Left ventricle myocardium inferior (tissue), 1 donor: ENCODE results near the gene IFNA14. TPM values are rescaled to one million over a fixed set of nuclear protein-coding genes. Genes with fewer than 3 reads are reported as not detected.

ENCODE experiments used
- DNase-seq: peaks from one replicate; pipeline ENCODE4 v3.0.0-alpha.2; 2020
- H3K27ac ChIP-seq: fragments of 200-600 bp; replicated peaks from 2 replicates; pipeline ENCODE4 v1.8.0; 2021
- H3K27me3 ChIP-seq: fragments of 200-600 bp; 2 replicates; pipeline ENCODE4 v1.8.0; 2021; ENCODE audit warnings: low read depth
- H3K36me3 ChIP-seq: fragments of 200-600 bp; 2 replicates; pipeline ENCODE4 v1.8.0; 2021
- H3K4me1 ChIP-seq: fragments of 200-600 bp; 2 replicates; pipeline ENCODE4 v1.8.0; 2021
- H3K4me3 ChIP-seq: fragments of 200-600 bp; 2 replicates; pipeline ENCODE4 v1.8.0; 2021; ENCODE audit warnings: mild to moderate bottlenecking, moderate library complexity
- H3K9me3 ChIP-seq: fragments of 200-600 bp; replicated peaks from 2 replicates; pipeline ENCODE4 v1.8.0; 2021
- intact Hi-C: fragments of 100-400 bp; cut with micrococcal nuclease; formaldehyde crosslinking; loops from one replicate; pipeline ENCODE4 v1.11.0; 2022
- long read RNA-seq: library from polyadenylated mRNA; unstranded; transcript quantifications from one replicate; pipeline ENCODE4 v2.0.0, GENCODE V29; 2021
- total RNA-seq: library from RNA; stranded (reverse); fragmentation: NEBNext Ultra II Directional; extraction: Animal tissue kit (Norgen Biotek cat#: 25700); gene quantifications from one replicate; pipeline ENCODE4 v1.2.1, GENCODE V29; 2021
- TF ChIP-seq, protein P1 (sequence below): fragments of 200-600 bp; IDR thresholded peaks from 2 replicates; pipeline ENCODE4 v1.8.0; 2021; ENCODE audit warnings: antibody characterized with exemption, mild to moderate bottlenecking, borderline replicate concordance
- donor health status: DM: no; HTN: yes; CAD: no; lungs with severe emphysema.

The IFNA14 gene
- not detected for total RNA-seq
- long read RNA-seq: 0 reads

DNA sequence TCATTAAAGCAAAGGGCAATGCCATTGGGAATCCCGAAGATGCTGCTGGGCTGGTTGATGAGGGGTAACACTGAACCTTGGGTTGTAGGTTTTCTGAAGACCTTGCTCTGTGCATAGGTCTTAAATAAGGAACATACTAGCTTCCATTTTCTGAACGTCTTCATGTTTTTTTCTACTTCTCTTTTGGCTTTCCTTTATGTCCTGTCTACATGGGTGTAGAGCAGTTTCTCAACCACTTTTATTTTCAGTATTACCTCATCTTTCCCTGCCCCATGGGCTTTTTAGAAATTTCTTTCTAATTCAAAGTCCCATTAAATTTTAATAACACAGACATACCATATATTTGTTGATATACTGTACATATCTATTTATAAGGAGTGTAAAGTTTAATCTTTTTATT, at the start of gene IFNA14:
TSS of gene IFNA14 (minus strand) at position 95 of the 400 bp plus-strand sequence. CDS start at position 25, 70 bp downstream.
- H3K9me3 ChIP-seq: no peaks in the 10 kb centered on the region
- H3K27me3 ChIP-seq: peaks cover 34% of the 10 kb centered on the region
- intact Hi-C loops: no loop called here
- no peaks in the 10 kb centered on the region for H3K4me1 ChIP-seq
- TF ChIP-seq, protein P1, sequence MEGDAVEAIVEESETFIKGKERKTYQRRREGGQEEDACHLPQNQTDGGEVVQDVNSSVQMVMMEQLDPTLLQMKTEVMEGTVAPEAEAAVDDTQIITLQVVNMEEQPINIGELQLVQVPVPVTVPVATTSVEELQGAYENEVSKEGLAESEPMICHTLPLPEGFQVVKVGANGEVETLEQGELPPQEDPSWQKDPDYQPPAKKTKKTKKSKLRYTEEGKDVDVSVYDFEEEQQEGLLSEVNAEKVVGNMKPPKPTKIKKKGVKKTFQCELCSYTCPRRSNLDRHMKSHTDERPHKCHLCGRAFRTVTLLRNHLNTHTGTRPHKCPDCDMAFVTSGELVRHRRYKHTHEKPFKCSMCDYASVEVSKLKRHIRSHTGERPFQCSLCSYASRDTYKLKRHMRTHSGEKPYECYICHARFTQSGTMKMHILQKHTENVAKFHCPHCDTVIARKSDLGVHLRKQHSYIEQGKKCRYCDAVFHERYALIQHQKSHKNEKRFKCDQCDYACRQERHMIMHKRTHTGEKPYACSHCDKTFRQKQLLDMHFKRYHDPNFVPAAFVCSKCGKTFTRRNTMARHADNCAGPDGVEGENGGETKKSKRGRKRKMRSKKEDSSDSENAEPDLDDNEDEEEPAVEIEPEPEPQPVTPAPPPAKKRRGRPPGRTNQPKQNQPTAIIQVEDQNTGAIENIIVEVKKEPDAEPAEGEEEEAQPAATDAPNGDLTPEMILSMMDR: no peak
- DNase-seq: no peak
- H3K4me3 ChIP-seq: no peak within 1 kb of the TSS
- no peaks in the 10 kb centered on the region for H3K36me3 ChIP-seq
- no peak within 1 kb of the TSS for H3K27ac ChIP-seq

DNA sequence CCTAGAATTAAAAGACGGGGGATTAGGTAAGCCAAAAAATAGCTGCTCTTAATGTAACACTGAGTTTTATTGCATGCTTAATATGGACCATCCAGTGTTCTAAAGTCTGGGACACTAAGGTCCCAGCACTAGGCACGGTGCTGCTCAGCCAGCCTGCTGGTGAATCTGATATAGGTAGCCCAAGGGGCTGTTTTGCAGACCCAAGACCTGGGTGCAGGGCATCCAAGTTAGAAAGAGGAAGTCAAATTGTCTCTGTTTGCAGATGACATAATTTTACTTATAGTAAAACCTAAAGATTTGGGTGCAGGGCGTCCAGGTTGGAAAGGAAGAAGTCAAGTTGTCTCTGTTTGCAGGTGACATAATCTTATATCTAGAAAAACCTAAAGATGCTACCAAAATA, 47.5 kb upstream of the IFNA14 start:
- TF ChIP-seq, protein P1: no peak

DNA sequence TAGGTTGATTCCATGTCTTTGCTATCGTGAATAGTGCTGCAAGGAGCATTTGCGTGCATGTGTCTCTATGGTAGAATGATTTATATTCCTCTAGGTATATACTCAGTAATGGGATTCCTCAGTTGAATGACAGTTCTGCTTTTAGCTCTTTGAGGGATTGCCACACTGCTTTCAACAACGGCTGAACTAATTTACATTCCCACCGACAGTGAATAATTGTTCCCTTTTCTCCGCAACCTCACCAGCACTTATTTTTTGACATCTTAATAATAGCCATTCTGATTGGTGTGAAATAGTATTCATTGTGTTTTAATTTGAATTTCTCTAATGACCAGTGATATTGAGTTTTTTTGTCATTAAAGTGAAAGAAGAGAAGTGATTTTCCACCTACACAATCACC, 46.9 kb upstream of the IFNA14 start:
- DNase-seq: no peak
- H3K9me3 ChIP-seq: peaks cover 5% of the 10 kb centered on the region
- H3K4me1 ChIP-seq: no peaks in the 10 kb centered on the region
- TF ChIP-seq, protein P1: no peak
- intact Hi-C loops: no loop called here
- H3K36me3 ChIP-seq: no peaks in the 10 kb centered on the region
- no peak overlapping the region for H3K27ac ChIP-seq
- peaks cover 13% of the 10 kb centered on the region for H3K27me3 ChIP-seq
- H3K4me3 ChIP-seq: no peak overlapping the region

More for the DNA sequence above, 47.5 kb upstream of the IFNA14 start:
- Histone ChIP-seq H3K27me3 (peaks cover 19% of the 10 kb centered on the region), H3K27ac (no peak overlapping the region), H3K9me3 (peaks cover 5% of the 10 kb centered on the region), H3K4me1 (no peaks in the 10 kb centered on the region), H3K4me3 (no peak overlapping the region), H3K36me3 (no peaks in the 10 kb centered on the region)
- intact Hi-C loops: no loop called here
- DNase-seq: no peak

DNA sequence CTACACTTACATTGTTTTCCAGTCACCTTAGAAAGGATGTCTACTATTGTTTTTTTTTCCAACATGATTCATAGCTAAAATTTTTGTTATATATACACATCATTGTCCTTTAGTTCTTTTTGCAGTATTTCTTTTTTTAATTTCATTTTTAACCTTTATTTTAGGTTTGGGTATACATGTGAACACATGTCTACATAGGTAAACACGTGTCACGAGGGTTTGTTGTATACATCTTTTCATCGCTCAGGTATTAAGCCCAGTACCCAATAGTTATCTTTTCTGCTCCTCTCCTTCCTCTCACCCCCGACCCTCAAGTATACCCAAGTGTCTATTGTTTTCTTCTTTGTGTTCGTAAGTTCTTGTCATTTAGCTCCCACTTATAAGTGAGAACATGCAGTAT, 46.3 kb upstream of the IFNA14 start:
- H3K36me3 ChIP-seq: no peaks in the 10 kb centered on the region
- H3K27ac ChIP-seq: no peak overlapping the region
- H3K9me3 ChIP-seq: peaks cover 5% of the 10 kb centered on the region
- DNase-seq: no peak
- intact Hi-C loops: no loop called here
- H3K4me1 ChIP-seq: no peaks in the 10 kb centered on the region
- TF ChIP-seq, protein P1: no peak
- peaks cover 9% of the 10 kb centered on the region for H3K27me3 ChIP-seq
- no peak overlapping the region for H3K4me3 ChIP-seq

DNA sequence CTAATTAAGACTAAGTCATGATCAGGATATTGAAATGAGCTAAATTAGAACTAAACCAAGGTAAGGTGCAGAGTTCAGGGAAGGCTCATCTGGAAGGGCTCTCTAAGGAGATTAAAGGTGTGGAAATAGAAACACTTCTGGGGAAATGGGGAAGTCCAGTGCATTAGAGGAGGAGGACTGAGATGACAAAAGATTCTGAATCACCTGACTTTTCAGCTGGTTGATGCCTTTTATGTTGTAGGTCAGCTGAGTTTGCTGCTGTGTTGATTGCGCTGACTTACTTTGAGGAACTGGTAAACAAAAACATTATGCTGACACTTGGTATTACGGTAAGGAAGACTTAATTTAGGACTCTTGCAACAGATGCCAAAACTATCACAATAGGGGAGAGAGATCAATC, 41.5 kb upstream of the IFNA14 start:
- no peak for DNase-seq

More for the DNA sequence above, 41.5 kb upstream of the IFNA14 start:
- peaks cover under 1% of the 10 kb centered on the region for H3K9me3 ChIP-seq
- H3K27ac ChIP-seq: no peak overlapping the region
- no peaks in the 10 kb centered on the region for H3K4me1 ChIP-seq
- TF ChIP-seq, protein P1: no peak
- no peaks in the 10 kb centered on the region for H3K36me3 ChIP-seq
- H3K27me3 ChIP-seq: peaks cover 23% of the 10 kb centered on the region
- intact Hi-C loops: no loop called here
- no peak overlapping the region for H3K4me3 ChIP-seq
